Lower leg skin (tissue), 4 donors: ENCODE measurements around the gene POLR1D. TPM values are rescaled to one million over a fixed set of nuclear protein-coding genes. Genes with fewer than 3 reads are reported as not detected.

Experiments
- DNase-seq, 2 donors: peaks; one replicate each; pipeline ENCODE4 v3.0.0-alpha.2; 2019; ENCODE audit warnings: low spot score in 2 of 2
- H3K4me3 ChIP-seq: fragments of 200-600 bp; sonication (generic); 2 replicates; pipeline ENCODE4 v1.5.1; 2017; ENCODE audit warnings: mild to moderate bottlenecking, low read depth; ENCODE audit not compliant: poor library complexity, severe bottlenecking
- POLR2A ChIP-seq, 2 donors: fragments of 450-650 bp; IDR thresholded peaks; one replicate each; pipeline ENCODE4 v1.6.1; 2016 to 2017; ENCODE audit warnings: antibody characterized with exemption in 2 of 2, mild to moderate bottlenecking in 1 of 2, moderate library complexity in 1 of 2
- WGBS, 2 donors: methylation state at CpG; one replicate each; pipeline ENCODE4 v1.1.5; 2018; 5-methylcytosine and 5-hydroxymethylcytosine counted together
- intact Hi-C: fragments of 100-400 bp; cut with DNase I; formaldehyde crosslinking; loops from one replicate; pipeline ENCODE4 v1.15.0; 2023; ENCODE audit warnings: low total_unique reads
- total RNA-seq, 4 donors: library from RNA; depleted of rRNA; stranded (reverse); fragments of >200 nt; gene quantifications; one replicate each; pipeline ENCODE4 v1.1.0, GENCODE V29; 2016
- TF ChIP-seq, protein P1 (sequence below), 3 donors: fragments of 450-650 bp; IDR thresholded peaks; one replicate each; pipeline ENCODE4 v1.5.1; 2016; ENCODE audit warnings: antibody characterized with exemption in 3 of 3, mild to moderate bottlenecking in 3 of 3, moderate library complexity in 2 of 3

Gene POLR1D, protein sequence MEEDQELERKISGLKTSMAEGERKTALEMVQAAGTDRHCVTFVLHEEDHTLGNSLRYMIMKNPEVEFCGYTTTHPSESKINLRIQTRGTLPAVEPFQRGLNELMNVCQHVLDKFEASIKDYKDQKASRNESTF
- total RNA-seq: 100 to 1,000 TPM; 130 to 280 (median 214) TPM

- intact Hi-C loops: no loop called here
- peak within 1 kb of the TSS; percentile 80 for H3K4me3 ChIP-seq
- DNase-seq: peak; percentile 79 to 96
- 0 to 1% methylated on average over 42 to 60 of the region's 71 CpGs for WGBS, 2 donors
- peak in 1 of 2 donors; percentile 56 for TF ChIP-seq POLR2A (IDR thresholded peaks at IDR 0.05)
- TF ChIP-seq, protein P1, sequence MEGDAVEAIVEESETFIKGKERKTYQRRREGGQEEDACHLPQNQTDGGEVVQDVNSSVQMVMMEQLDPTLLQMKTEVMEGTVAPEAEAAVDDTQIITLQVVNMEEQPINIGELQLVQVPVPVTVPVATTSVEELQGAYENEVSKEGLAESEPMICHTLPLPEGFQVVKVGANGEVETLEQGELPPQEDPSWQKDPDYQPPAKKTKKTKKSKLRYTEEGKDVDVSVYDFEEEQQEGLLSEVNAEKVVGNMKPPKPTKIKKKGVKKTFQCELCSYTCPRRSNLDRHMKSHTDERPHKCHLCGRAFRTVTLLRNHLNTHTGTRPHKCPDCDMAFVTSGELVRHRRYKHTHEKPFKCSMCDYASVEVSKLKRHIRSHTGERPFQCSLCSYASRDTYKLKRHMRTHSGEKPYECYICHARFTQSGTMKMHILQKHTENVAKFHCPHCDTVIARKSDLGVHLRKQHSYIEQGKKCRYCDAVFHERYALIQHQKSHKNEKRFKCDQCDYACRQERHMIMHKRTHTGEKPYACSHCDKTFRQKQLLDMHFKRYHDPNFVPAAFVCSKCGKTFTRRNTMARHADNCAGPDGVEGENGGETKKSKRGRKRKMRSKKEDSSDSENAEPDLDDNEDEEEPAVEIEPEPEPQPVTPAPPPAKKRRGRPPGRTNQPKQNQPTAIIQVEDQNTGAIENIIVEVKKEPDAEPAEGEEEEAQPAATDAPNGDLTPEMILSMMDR (IDR thresholded peaks at IDR 0.05): no peak
Observed at GRCh38 chr13:27621366-27622101, at the start of gene POLR1D. POLR1D (plus strand) TSS chr13:27621892; CDS start chr13:27621984, 92 bp downstream.

GRCh38 chr13:27572234-27572901 lies 49.3 kb upstream of the POLR1D start:
- H3K4me3 ChIP-seq: no peak overlapping the region
- DNase-seq: no peak
- TF ChIP-seq, protein P1 (IDR thresholded peaks at IDR 0.05): no peak
- no peak for TF ChIP-seq POLR2A (IDR thresholded peaks at IDR 0.05)
- intact Hi-C loops: no loop called here

- no peak overlapping the region for H3K4me3 ChIP-seq
- intact Hi-C loops: no loop called here
- TF ChIP-seq, protein P1 (IDR thresholded peaks at IDR 0.05): no peak
- no peak for TF ChIP-seq POLR2A (IDR thresholded peaks at IDR 0.05)
- no peak for DNase-seq
- 78 to 84% methylated on average over 2 of the region's 2 CpGs for WGBS, 2 donors
Observed at GRCh38 chr13:27573265-27573664, 48.4 kb upstream of the POLR1D start.

DNA sequence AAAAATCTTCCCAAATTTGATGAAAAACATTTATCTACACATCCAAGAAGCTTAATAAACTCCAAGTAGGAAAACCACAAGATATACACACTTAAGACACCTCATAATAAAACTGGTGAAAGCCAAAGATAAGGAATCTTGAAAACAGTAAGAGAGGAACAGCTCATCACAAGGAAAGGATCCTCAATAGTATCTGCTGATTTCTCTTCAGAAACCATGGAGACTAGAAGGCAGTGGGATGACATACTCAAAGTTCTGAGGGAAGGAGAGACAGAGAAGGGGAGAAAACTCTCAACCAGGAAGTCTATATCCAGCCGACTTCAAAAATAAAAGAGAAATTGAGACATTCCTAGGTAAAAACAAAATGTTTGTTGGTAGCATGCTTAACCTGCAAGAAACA lies 47.0 kb upstream of the POLR1D start:
- 100% methylated on average over 1 of the region's 1 CpG for WGBS, 2 donors
- intact Hi-C loops: no loop called here
- no peak overlapping the region for H3K4me3 ChIP-seq
- no peak for DNase-seq
- TF ChIP-seq, protein P1 (IDR thresholded peaks at IDR 0.05): no peak
- TF ChIP-seq POLR2A (IDR thresholded peaks at IDR 0.05): no peak

GRCh38 chr13:27578121-27579030 lies 43.3 kb upstream of the POLR1D start:
- intact Hi-C loops: no loop called here
- no peak overlapping the region for H3K4me3 ChIP-seq
- DNase-seq: no peak
- WGBS, 2 donors: 89% methylated on average over 6 of the region's 6 CpGs
- TF ChIP-seq POLR2A (IDR thresholded peaks at IDR 0.05): no peak
- TF ChIP-seq, protein P1 (IDR thresholded peaks at IDR 0.05): no peak
